H1 (cell line): Measurements from ENCODE around the gene MAGI1. TPM values are rescaled to one million over a fixed set of nuclear protein-coding genes. Genes with fewer than 3 reads are reported as not detected.

Source experiments
- CTCF ChIA-PET: fragments of 300-600 bp; sonication (Branson Sonifier 250); formaldehyde crosslinking; loops from one replicate; lab custom pipeline; 2021; ENCODE audit not compliant: partially characterized antibody; lab: Charles Lee
- POLR2A ChIA-PET: fragments of 300-600 bp; sonication (Branson Sonifier 250); formaldehyde crosslinking; loops from one replicate; lab custom pipeline; 2021; ENCODE audit warnings: inconsistent platforms; ENCODE audit not compliant: partially characterized antibody; lab: Charles Lee
- DNase-seq, 2 experiments: peaks; one replicate each; pipeline versions ENCODE4 v3.0.0 to v3.0.0-alpha.2; 2010 to 2022; ENCODE audit warnings: low spot score in 2 of 2, low read depth in 1 of 2, mixed read lengths in 1 of 2
- FAIRE-seq: peaks from 2 replicates; lab custom pipeline; 2011; peaks lifted over from hg19 to GRCh38; lab: Jason Lieb, UNC
- H2AFZ ChIP-seq: 2 replicates; pipeline ENCODE4 v1.8.1; 2012; ENCODE audit warnings: low read length, inconsistent platforms
- H2AK5ac ChIP-seq: 2 replicates; pipeline ENCODE4 v1.6.1; 2013; ENCODE audit warnings: low read depth, low read length
- H2BK120ac ChIP-seq: replicated peaks from 2 replicates; pipeline ENCODE3; 2013; ENCODE audit warnings: low read depth, low read length, inconsistent platforms
- H2BK12ac ChIP-seq: 2 replicates; pipeline ENCODE4 v1.6.1; 2013; ENCODE audit warnings: low read depth, low read length
- H2BK15ac ChIP-seq: 2 replicates; pipeline ENCODE4 v1.6.1; 2013; ENCODE audit warnings: low read length
- H2BK20ac ChIP-seq: 2 replicates; pipeline ENCODE4 v1.6.1; 2013; ENCODE audit warnings: low read length
- H2BK5ac ChIP-seq: 2 replicates; pipeline ENCODE4 v1.6.1; 2013; ENCODE audit warnings: low read depth, low read length
- H3K14ac ChIP-seq: 2 replicates; pipeline ENCODE4 v1.6.1; 2013; ENCODE audit warnings: inconsistent platforms; ENCODE audit not compliant: insufficient read length
- H3K18ac ChIP-seq: 2 replicates; pipeline ENCODE4 v1.6.1; 2013; ENCODE audit warnings: low read length; ENCODE audit errors: extremely low read depth
- H3K23ac ChIP-seq: 2 replicates; pipeline ENCODE4 v1.6.1; 2013; ENCODE audit warnings: inconsistent platforms; ENCODE audit not compliant: insufficient read length
- H3K23me2 ChIP-seq: 2 replicates; pipeline ENCODE4 v1.6.1; 2013; ENCODE audit warnings: low read depth, low read length
- H3K27ac ChIP-seq: 2 replicates; pipeline ENCODE4 v1.6.1; 2011; ENCODE audit warnings: low read depth, low read length, inconsistent platforms
- H3K27me3 ChIP-seq, 4 experiments: replicated peaks in 1 of 4; 1 replicate in 1 of 4; 2 replicates in 3 of 4; pipeline versions ENCODE4 v1.6.1 to v1.8.1; 2011 to 2013; ENCODE audit warnings: low read length in 3 of 4, mild to moderate bottlenecking in 3 of 4, inconsistent platforms in 2 of 4, mixed read lengths in 2 of 4, moderate library complexity in 1 of 4; ENCODE audit not compliant: control insufficient read depth in 3 of 4, insufficient read depth in 3 of 4; ENCODE audit errors: extremely low read depth in 1 of 4
- H3K36me3 ChIP-seq, 4 experiments: 2 replicates each; pipeline versions ENCODE4 v1.6.1 to v1.8.1; 2011 to 2013; ENCODE audit warnings: mild to moderate bottlenecking in 4 of 4, low read length in 3 of 4, moderate library complexity in 2 of 4, control low read depth in 1 of 4, inconsistent platforms in 1 of 4; ENCODE audit not compliant: insufficient read depth in 4 of 4, control insufficient read depth in 2 of 4
- H3K4ac ChIP-seq: replicated peaks from 2 replicates; pipeline ENCODE3; 2013; ENCODE audit warnings: low read length, low read depth, mixed read lengths, inconsistent platforms; ENCODE audit not compliant: insufficient read length
- H3K4me1 ChIP-seq, 4 experiments: replicated peaks in 1 of 4; 1 replicate in 1 of 4; 2 replicates in 3 of 4; pipeline versions ENCODE4 v1.6.1 to v1.8.1; 2011 to 2013; ENCODE audit warnings: low read length in 3 of 4, inconsistent platforms in 2 of 4, mixed read lengths in 1 of 4; ENCODE audit not compliant: insufficient read depth in 4 of 4, control insufficient read depth in 3 of 4
- H3K4me2 ChIP-seq, 2 experiments: 2 replicates each; pipeline versions ENCODE4 v1.6.1 to v1.8.1; 2011 to 2013; ENCODE audit warnings: low read depth in 2 of 2, low read length in 2 of 2, control low read depth in 1 of 2, inconsistent platforms in 1 of 2, mild to moderate bottlenecking in 1 of 2; ENCODE audit not compliant: insufficient read depth in 1 of 2
- H3K4me3 ChIP-seq, 4 experiments: fragments of 200-600, 300-600 bp in 1 of 4; sonication (generic), shearing (Covaris generic), sonication (Bioruptor Twin) in 1 of 4; 2 replicates each; pipeline versions ENCODE4 v1.5.1 to v1.8.1; 2011 to 2016; ENCODE audit warnings: low read length in 4 of 4, low read depth in 3 of 4, control low read depth in 2 of 4, inconsistent platforms in 2 of 4, mild to moderate bottlenecking in 2 of 4, mixed read lengths in 1 of 4, moderate library complexity in 1 of 4; ENCODE audit not compliant: insufficient read depth in 2 of 4; ENCODE audit errors: extremely low read depth in 1 of 4
- H3K56ac ChIP-seq: replicated peaks from 2 replicates; pipeline ENCODE3; 2013; ENCODE audit warnings: low read depth, mild to moderate bottlenecking, mixed read lengths, low read length, inconsistent platforms; ENCODE audit not compliant: insufficient read length
- H3K79me1 ChIP-seq: 2 replicates; pipeline ENCODE4 v1.6.1; 2013; ENCODE audit warnings: low read depth, low read length, control low read depth
- H3K79me2 ChIP-seq, 2 experiments: 2 replicates each; pipeline versions ENCODE4 v1.6.1 to v1.8.1; 2012 to 2013; ENCODE audit warnings: low read length in 2 of 2, mild to moderate bottlenecking in 2 of 2, inconsistent platforms in 1 of 2; ENCODE audit not compliant: insufficient read depth in 2 of 2, control insufficient read depth in 1 of 2
- H3K9ac ChIP-seq, 4 experiments: replicated peaks in 1 of 4; 1 replicate in 1 of 4; 2 replicates in 3 of 4; pipeline versions ENCODE4 v1.6.1 to v1.8.1; 2011 to 2013; ENCODE audit warnings: low read depth in 3 of 4, low read length in 3 of 4, control low read depth in 2 of 4, mild to moderate bottlenecking in 2 of 4, moderate library complexity in 2 of 4, inconsistent platforms in 1 of 4; ENCODE audit errors: extremely low read depth in 1 of 4
- H3K9me3 ChIP-seq, 2 experiments: 2 replicates each; pipeline versions ENCODE4 v1.6.1 to v1.8.1; 2012 to 2013; ENCODE audit warnings: mild to moderate bottlenecking in 2 of 2, moderate library complexity in 2 of 2, control low read depth in 1 of 2, inconsistent platforms in 1 of 2, low read depth in 1 of 2, low read length in 1 of 2, mixed read lengths in 1 of 2; ENCODE audit not compliant: insufficient read depth in 2 of 2
- H4K20me1 ChIP-seq, 2 experiments: replicated peaks in 1 of 2; 2 replicates each; pipeline versions ENCODE3 to v1.8.1; 2011 to 2013; ENCODE audit warnings: inconsistent platforms in 2 of 2, low read length in 2 of 2, mild to moderate bottlenecking in 1 of 2; ENCODE audit not compliant: insufficient read depth in 2 of 2, control insufficient read depth in 1 of 2
- H4K5ac ChIP-seq: 2 replicates; pipeline ENCODE4 v1.6.1; 2013; ENCODE audit warnings: low read length, low read depth, mixed read lengths, inconsistent platforms; ENCODE audit not compliant: insufficient read length
- H4K8ac ChIP-seq: 2 replicates; pipeline ENCODE4 v1.8.0; 2013; ENCODE audit warnings: mild to moderate bottlenecking, moderate library complexity, low read length, inconsistent platforms; ENCODE audit not compliant: insufficient read depth; ENCODE audit errors: extremely low read depth
- H4K91ac ChIP-seq: replicated peaks from 2 replicates; pipeline ENCODE3; 2013; ENCODE audit warnings: low read length, mixed read lengths, inconsistent platforms; ENCODE audit not compliant: insufficient read length
- CHD2 ChIP-seq: IDR thresholded peaks from 2 replicates; pipeline ENCODE4 v1.6.1; 2012; ENCODE audit warnings: low read length, improper control_type of control experiment
- KDM1A ChIP-seq: fragments of 200-600, 300-600 bp; sonication (generic); IDR thresholded peaks from 2 replicates; pipeline ENCODE4 v1.7.1; 2016; ENCODE audit warnings: mild to moderate bottlenecking, low read length, borderline replicate concordance
- POLR2A ChIP-seq, 2 experiments: IDR thresholded peaks; 1 replicate in 1 of 2; 2 replicates in 1 of 2; pipeline ENCODE4 v1.6.1; 2011; ENCODE audit warnings: low read depth in 2 of 2, low read length in 2 of 2, mild to moderate bottlenecking in 2 of 2; ENCODE audit errors: control extremely low read depth in 1 of 2
- SP1 ChIP-seq: IDR thresholded peaks from 2 replicates; pipeline ENCODE4 v1.6.1; 2011; ENCODE audit warnings: low read depth, low read length
- SRF ChIP-seq: IDR thresholded peaks from 2 replicates; pipeline ENCODE4 v1.6.1; 2011; ENCODE audit warnings: mild to moderate bottlenecking, low read depth, low read length, moderate library complexity
- TBP ChIP-seq: IDR thresholded peaks from 2 replicates; pipeline ENCODE4 v1.6.1; 2011; ENCODE audit warnings: low read depth, low read length, improper control_type of control experiment
- WGBS, 2 experiments: shearing (Covaris generic) in 1 of 2; methylation state at CpG; one replicate each; pipeline versions ENCODE4 v1.1.6 to v1.1.7; 2013 to 2015; ENCODE audit warnings: low lambda C conversion rate in 2 of 2, mixed read lengths in 2 of 2, inconsistent platforms in 1 of 2, low coverage in 1 of 2, missing lambda C conversion rate in 1 of 2; ENCODE audit not compliant: insufficient replicate concordance in 2 of 2, insufficient coverage in 1 of 2, insufficient read length in 1 of 2; ENCODE audit errors: extremely low coverage in 1 of 2, missing lambda C conversion rate in 1 of 2; 5-methylcytosine and 5-hydroxymethylcytosine counted together
- polyA plus RNA-seq, 7 experiments: library from polyadenylated mRNA; depleted of rRNA in 3 of 7; stranded (reverse) in 5 of 7; unstranded in 2 of 7; fragments of >200 nt in 5 of 7; fragments of 200-250 nt in 2 of 7; gene quantifications; 1 replicate in 5 of 7; 2 replicates in 1 of 7; 4 replicates in 1 of 7; pipeline versions ENCODE4 v1.2.1 to v1.2.3, GENCODE V29; 2011 to 2013; ENCODE audit warnings: missing spikeins in 2 of 7, mixed read lengths in 2 of 7
- total RNA-seq: library from RNA; stranded (reverse); fragmentation: NEBNext Ultra II Directional; extraction: Animal tissue kit (Norgen Biotek cat#: 25700); gene quantifications from 2 replicates; pipeline ENCODE4 v1.2.1, GENCODE V29; 2021

MAGI1 gene
- total and polyA plus RNA-seq, 2 of the 8 experiments (the other 6 are each of a cell fraction or from before 2014, with no cell fraction given): 19.8 to 78.0 TPM

DNA sequence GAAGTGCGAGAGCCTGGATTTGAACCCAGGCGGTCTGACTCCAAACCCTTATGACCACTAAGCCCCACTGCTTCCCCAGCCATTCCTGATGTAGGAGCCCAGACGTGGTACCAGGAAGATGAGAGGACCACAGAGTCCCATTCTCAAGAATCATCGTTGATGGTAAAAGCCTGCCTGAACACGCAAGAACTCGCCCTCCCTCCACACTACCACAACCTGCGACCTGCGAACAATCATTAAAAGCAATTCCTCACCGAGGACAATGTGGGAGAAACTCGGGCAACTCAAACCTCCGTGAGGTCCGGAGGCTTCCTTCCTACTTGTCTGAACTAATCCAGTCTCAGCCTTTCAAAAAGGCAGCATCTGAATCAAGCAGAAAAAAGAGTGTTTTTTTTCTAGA lies 10.3 kb downstream of the MAGI1 start:
- TF ChIP-seq KDM1A (no peak), SRF (no peak), TBP (no peak), POLR2A (IDR thresholded peaks at IDR 0.05; ENCODE audit: control extremely low read depth in 1 of 2, low read depth in 2 of 2, low read length in 2 of 2) (no peak), SP1 (no peak), CHD2 (no peak)
- CTCF ChIA-PET: interaction anchor here (1.0 to 2.3 kb wide), 2 partner anchors 9 to 56 kb away, joined by 3 to 7 read pairs; no protein-coding TSS in a partner anchor
- H4K8ac ChIP-seq: no peak overlapping the region
- H2BK120ac ChIP-seq: no peak overlapping the region
- FAIRE-seq (no peak), DNase-seq (no peak)
- peaks cover 3% of the 10 kb centered on the region in 2 experiments for H4K20me1 ChIP-seq
- H3K27me3 ChIP-seq: no peaks in the 10 kb centered on the region
- peak overlapping the region; percentile 2; the same call in 1 of the 2 replicates for H3K18ac ChIP-seq
- H3K23me2 ChIP-seq: no peaks in the 10 kb centered on the region
- H4K91ac ChIP-seq: no peak overlapping the region
- no peak overlapping the region for H3K23ac ChIP-seq
- no peak overlapping the region for H3K56ac ChIP-seq
- H3K4ac ChIP-seq: no peak overlapping the region
- no peak overlapping the region for H2AFZ ChIP-seq
- no peak overlapping the region for H3K14ac ChIP-seq
- no peak overlapping the region for H3K27ac ChIP-seq
- no peak overlapping the region for H2AK5ac ChIP-seq
- no peak overlapping the region for H2BK20ac ChIP-seq
- H3K79me1 ChIP-seq: peaks cover 18% of the 10 kb centered on the region
- H3K9me3 ChIP-seq: no peaks in the 10 kb centered on the region
- H4K5ac ChIP-seq: no peak overlapping the region
- peaks cover 0 to 10% (median 4%) of the 10 kb centered on the region in 4 experiments; a peak in 5 of 7 replicates for H3K4me1 ChIP-seq
- H2BK15ac ChIP-seq: no peak overlapping the region
- H3K4me2 ChIP-seq: no peak overlapping the region
- no peak overlapping the region for H3K4me3 ChIP-seq
- H2BK5ac ChIP-seq: 0 out of 2 replicates have a peak overlapping the region, but pooled peaks have one; percentile 8
- 82% methylated on average over 12 of the region's 12 CpGs; no CpG with 5 or more reads in 1 of the 2 experiments for WGBS, 2 experiments
- no peaks in the 10 kb centered on the region for H3K36me3 ChIP-seq
- peaks cover 22 to 93% of the 10 kb centered on the region in 2 experiments for H3K79me2 ChIP-seq
- no peak overlapping the region for H3K9ac ChIP-seq
- no peak overlapping the region for H2BK12ac ChIP-seq
- POLR2A ChIA-PET: no interaction called here
